K562 (cell line): ENCODE results near the gene DCUN1D3. TPM values are rescaled to one million over a fixed set of nuclear protein-coding genes. Genes with fewer than 3 reads are reported as not detected.

Experiments
- ATAC-seq: fragments of 200-7000 bp; cut with Tn5 transposase; 3 replicates; pipeline ENCODE4 v1.9.1; 2020; ENCODE audit warnings: moderate library complexity
- BruUV-seq: library from RNA; stranded (reverse); fragments of 400-500 nt; replicated peaks from 2 replicates; lab custom pipeline; 2021; lab: Mats Ljungman, UMichigan
- CTCF ChIA-PET: fragments of 300-600 bp; formaldehyde crosslinking; extraction: SDS; loops from one replicate; lab custom pipeline; 2021; ENCODE audit warnings: low intra/inter-chr PET ratio; lab: Yijun Ruan, JAX
- POLR2A ChIA-PET: fragments of 300-600, 350-650 bp; sonication (Branson Sonifier 250); formaldehyde crosslinking; extraction: SDS; loops from one replicate; lab custom pipeline; 2021; ENCODE audit warnings: antibody characterized with exemption, inconsistent platforms; lab: Yijun Ruan, JAX
- DNase-seq, 4 experiments: peaks; one replicate each; pipeline versions ENCODE4 v3.0.0 to v3.0.0-alpha.2; 2011 to 2018; ENCODE audit warnings: low spot score in 3 of 4, mixed read lengths in 3 of 4; ENCODE audit errors: extremely low read depth in 1 of 4
- FAIRE-seq: peaks from 2 replicates; lab custom pipeline; 2011; peaks lifted over from hg19 to GRCh38; lab: Jason Lieb, UNC
- H2AFZ ChIP-seq: 2 replicates; pipeline ENCODE4 v1.6.0; 2011; ENCODE audit warnings: low read depth, low read length, control low read depth, inconsistent platforms
- H3K27ac ChIP-seq: fragments of 200-600 bp; 3 replicates; pipeline ENCODE4 v1.8.0; 2011; ENCODE audit warnings: low read depth, mild to moderate bottlenecking, control low read depth, inconsistent platforms, low read length, moderate library complexity, mixed read lengths; ENCODE audit errors: extremely low read depth
- H3K27me3 ChIP-seq, 2 experiments: fragments of 300-600 bp in 1 of 2; 2 replicates in 1 of 2; 3 replicates in 1 of 2; pipeline versions ENCODE4 v1.6.0 to v1.8.0; 2011; ENCODE audit warnings: inconsistent platforms in 2 of 2, low read length in 2 of 2, mild to moderate bottlenecking in 1 of 2, mixed read lengths in 1 of 2, moderate library complexity in 1 of 2; ENCODE audit not compliant: control insufficient read depth in 2 of 2, insufficient read depth in 2 of 2
- H3K36me3 ChIP-seq: fragments of 300-600 bp; 3 replicates; pipeline ENCODE4 v1.8.0; 2011; ENCODE audit warnings: mild to moderate bottlenecking, low read length, inconsistent platforms; ENCODE audit not compliant: control insufficient read depth, insufficient read depth
- H3K4me1 ChIP-seq, 2 experiments: fragments of 200-600 bp in 1 of 2; replicated peaks in 1 of 2; 2 replicates in 1 of 2; 3 replicates in 1 of 2; pipeline versions ENCODE4 v1.5.1 to v1.8.0; 2011; ENCODE audit warnings: inconsistent platforms in 2 of 2, low read length in 2 of 2, mild to moderate bottlenecking in 1 of 2, mixed read lengths in 1 of 2, moderate library complexity in 1 of 2; ENCODE audit not compliant: control insufficient read depth in 2 of 2, insufficient read depth in 2 of 2
- H3K4me2 ChIP-seq: 2 replicates; pipeline ENCODE4 v1.6.1; 2011; ENCODE audit warnings: low read length, control low read depth, inconsistent platforms, mixed read lengths; ENCODE audit not compliant: insufficient read depth
- H3K4me3 ChIP-seq: fragments of 200-600 bp; sonication (generic), shearing (Covaris generic); 2 replicates; pipeline ENCODE4 v1.5.1; 2016; ENCODE audit warnings: control low read depth, inconsistent platforms
- H3K79me2 ChIP-seq: fragments of 200-600 bp; 3 replicates; pipeline ENCODE4 v1.8.0; 2011; ENCODE audit warnings: low read length, inconsistent platforms; ENCODE audit not compliant: control insufficient read depth, insufficient read depth
- H3K9ac ChIP-seq, 2 experiments: 2 replicates each; pipeline versions ENCODE4 v1.6.0 to v1.6.1; 2011; ENCODE audit warnings: low read depth in 2 of 2, low read length in 2 of 2, control low read depth in 1 of 2, inconsistent platforms in 1 of 2, mild to moderate bottlenecking in 1 of 2, mixed read lengths in 1 of 2; ENCODE audit not compliant: insufficient read depth in 1 of 2
- H3K9me1 ChIP-seq: one replicate; pipeline ENCODE4 v1.6.0; 2011; ENCODE audit warnings: inconsistent platforms, mild to moderate bottlenecking, low read length, moderate library complexity; ENCODE audit not compliant: control insufficient read depth, insufficient read depth
- H3K9me3 ChIP-seq: replicated peaks from 2 replicates; pipeline ENCODE4 v1.5.1; 2011; ENCODE audit warnings: low read depth, low read length, inconsistent platforms; ENCODE audit not compliant: control insufficient read depth, insufficient read depth
- H4K20me1 ChIP-seq: replicated peaks from 2 replicates; pipeline ENCODE4 v1.6.1; 2011; ENCODE audit warnings: low read length, inconsistent platforms, mixed read lengths; ENCODE audit not compliant: control insufficient read depth, insufficient read depth
- EGR1 ChIP-seq: fragments of 450-650 bp; conservative IDR thresholded peaks from 2 replicates; pipeline ENCODE4 v1.6.1; 2017; ENCODE audit warnings: mild to moderate bottlenecking
- MAZ ChIP-seq, 2 experiments: fragments of 450-650 bp in 1 of 2; sonication (generic) in 1 of 2; formaldehyde crosslinking; IDR thresholded peaks in 1 of 2; conservative IDR thresholded peaks in 1 of 2; 2 replicates each; pipeline versions ENCODE4 v1.4.0 to v1.5.0; 2020; ENCODE audit warnings: mild to moderate bottlenecking in 1 of 2, missing genetic modification reagents in 1 of 2
- MNT ChIP-seq, 2 experiments: fragments of 450-650 bp; conservative IDR thresholded peaks; 2 replicates each; pipeline ENCODE4 v1.6.1; 2017; ENCODE audit warnings: mild to moderate bottlenecking in 2 of 2, moderate library complexity in 2 of 2
- MTF1 ChIP-seq: fragments of 250-450 bp; sonication (Bioruptor Pico); IDR thresholded peaks from 2 replicates; pipeline ENCODE4 v1.9.0; 2021; ENCODE audit warnings: moderate library complexity, mild to moderate bottlenecking, inconsistent platforms, borderline replicate concordance
- MYC ChIP-seq, 2 experiments: fragments of 250-450 bp in 1 of 2; sonication (Bioruptor Pico) in 1 of 2; IDR thresholded peaks; 2 replicates each; pipeline versions ENCODE4 v1.5.1 to v1.6.1; 2012 to 2021; ENCODE audit warnings: low read depth in 2 of 2, borderline replicate concordance in 1 of 2, improper control_type of control experiment in 1 of 2, low read length in 1 of 2, mild to moderate bottlenecking in 1 of 2, moderate library complexity in 1 of 2
- ZBTB17 ChIP-seq: fragments of 450-650 bp; formaldehyde crosslinking; IDR thresholded peaks from 2 replicates; pipeline ENCODE4 v1.4.0; 2020; ENCODE audit warnings: mild to moderate bottlenecking
- ZBTB7A ChIP-seq: IDR thresholded peaks from 2 replicates; pipeline ENCODE4 v1.6.1; 2011; ENCODE audit warnings: low read depth, mild to moderate bottlenecking, low read length, moderate library complexity, borderline replicate concordance; ENCODE audit not compliant: control insufficient read depth
- ZNF780A ChIP-seq: fragments of 250-450 bp; sonication (Bioruptor Pico); IDR thresholded peaks from 2 replicates; pipeline ENCODE4 v1.5.0; 2021; ENCODE audit warnings: mild to moderate bottlenecking
- WGBS: fragments of 100-300 bp; shearing (Covaris generic); methylation state at CpG from one replicate; pipeline ENCODE4 v1.1.6; 2016; ENCODE audit warnings: low coverage, mixed read lengths; ENCODE audit not compliant: insufficient coverage; ENCODE audit errors: missing lambda C conversion rate; 5-methylcytosine and 5-hydroxymethylcytosine counted together
- in situ Hi-C: fragments of 300-500 bp; cut with MboI; formaldehyde crosslinking; loops from 4 replicates; pipeline ENCODE4 v1.15.0; 2018; ENCODE audit warnings: inconsistent platforms, mixed read lengths
- intact Hi-C: fragments of 100-400 bp; cut with micrococcal nuclease; formaldehyde crosslinking; loops from 2 replicates; pipeline ENCODE4 v1.14.2; 2022
- polyA plus RNA-seq, 8 experiments: library from polyadenylated mRNA; depleted of rRNA in 4 of 8; stranded (reverse) in 5 of 8; unstranded in 3 of 8; fragments of >200 nt; fragmentation: Nextera tagmentation in 2 of 8; fragmentation: Illumina TruSeq in 1 of 8; extraction: Ambion mirVana in 2 of 8; extraction: Trizol in 1 of 8; gene quantifications; 2 replicates each; pipeline versions ENCODE4 v1.2.1 to v1.2.3, GENCODE V29; 2011 to 2014; ENCODE audit warnings: inconsistent platforms in 1 of 8, missing spikeins in 1 of 8
- total RNA-seq, 7 experiments: library from RNA; depleted of rRNA in 6 of 7; stranded (reverse); fragments of >200 nt in 6 of 7; fragmentation: Illumina TruSeq in 2 of 7; extraction: Trizol in 2 of 7; gene quantifications; 2 replicates each; pipeline versions ENCODE4 v1.2.1 to v1.2.3, GENCODE V29; 2011 to 2021; ENCODE audit warnings: low replicate concordance in 1 of 7
- TF ChIP-seq, protein P1 (sequence below): sonication (generic); formaldehyde crosslinking; IDR thresholded peaks from 2 replicates; pipeline ENCODE4 v1.8.1; 2023; ENCODE audit warnings: mild to moderate bottlenecking, missing genetic modification reagents, moderate library complexity
- TF ChIP-seq, protein P2 (sequence below): fragments of 450-650 bp; IDR thresholded peaks from 2 replicates; pipeline ENCODE4 v1.6.1; 2018; ENCODE audit not compliant: partially characterized antibody

The DCUN1D3 gene
- total and polyA plus RNA-seq, 9 of the 15 experiments (the other 6 are each of a cell fraction or from before 2014, with no cell fraction given) = 1.0 to 4.7 (median 2.2) TPM

- TF ChIP-seq, protein P1, sequence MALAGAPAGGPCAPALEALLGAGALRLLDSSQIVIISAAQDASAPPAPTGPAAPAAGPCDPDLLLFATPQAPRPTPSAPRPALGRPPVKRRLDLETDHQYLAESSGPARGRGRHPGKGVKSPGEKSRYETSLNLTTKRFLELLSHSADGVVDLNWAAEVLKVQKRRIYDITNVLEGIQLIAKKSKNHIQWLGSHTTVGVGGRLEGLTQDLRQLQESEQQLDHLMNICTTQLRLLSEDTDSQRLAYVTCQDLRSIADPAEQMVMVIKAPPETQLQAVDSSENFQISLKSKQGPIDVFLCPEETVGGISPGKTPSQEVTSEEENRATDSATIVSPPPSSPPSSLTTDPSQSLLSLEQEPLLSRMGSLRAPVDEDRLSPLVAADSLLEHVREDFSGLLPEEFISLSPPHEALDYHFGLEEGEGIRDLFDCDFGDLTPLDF (CRISPR knock-in tag) = 0 out of 2 replicates have a peak, but pooled peaks have one; percentile 21
- TF ChIP-seq MNT (conservative IDR thresholded peaks at IDR 0.05) = no peak
Measured at GRCh38 chr16:20901068-20901435, 894 bp upstream of the DCUN1D3 start (continued).

DNA sequence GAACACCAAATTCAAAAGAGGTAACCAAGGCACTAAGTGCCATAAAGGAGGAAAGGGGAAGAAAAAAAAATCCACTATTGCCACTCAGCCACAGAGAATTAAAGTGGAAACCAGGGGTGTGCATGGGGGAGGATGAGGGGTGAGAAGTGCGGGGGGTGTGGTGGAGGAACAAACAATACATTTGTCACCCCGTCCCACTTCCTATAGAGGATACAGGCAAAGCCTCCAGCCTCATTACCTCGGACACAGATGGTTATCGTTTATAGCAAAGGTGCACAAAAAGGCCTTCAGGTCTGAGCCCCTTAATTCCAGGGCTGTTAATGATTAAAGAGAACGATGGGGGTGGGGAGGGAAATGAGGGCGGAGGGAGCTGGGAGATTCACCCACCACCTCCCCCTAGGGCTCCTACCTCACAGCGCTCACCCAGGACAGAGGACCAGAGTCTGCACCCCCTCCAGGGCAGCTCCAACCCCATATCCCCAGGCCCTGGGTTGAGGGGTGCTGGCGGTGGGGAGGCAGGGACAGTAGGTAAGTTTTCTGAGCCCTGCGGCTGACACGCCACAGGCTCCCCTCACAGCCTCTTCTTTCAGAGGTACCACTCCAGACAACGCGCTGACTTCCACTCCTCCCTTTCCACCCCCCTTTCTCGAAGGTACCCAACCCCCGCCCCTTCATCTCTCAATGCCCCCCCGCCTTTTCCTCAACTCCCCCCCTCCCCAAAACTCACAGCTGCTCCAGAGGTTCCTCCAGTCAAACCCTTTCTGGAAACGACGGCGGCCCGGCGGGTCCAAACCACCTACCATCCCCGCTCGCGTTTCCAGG, 470 bp downstream of the DCUN1D3 start:
- Histone ChIP-seq H3K9me3 (no peaks in the 10 kb centered on the region), H3K9ac (peak overlapping the region; percentile 60 to 94), H3K27me3 (no peaks in the 10 kb centered on the region), H2AFZ (peak overlapping the region; percentile 92), H4K20me1 (no peaks in the 10 kb centered on the region), H3K27ac (peak overlapping the region; percentile 92; the same call in 2 of the 3 replicates), H3K4me3 (peak overlapping the region; percentile 85), H3K4me2 (peak overlapping the region; percentile 88), H3K36me3 (peaks cover 18% of the 10 kb centered on the region; the same call in 1 of the 3 replicates), H3K9me1 (no peaks in the 10 kb centered on the region), H3K79me2 (peaks cover 44% of the 10 kb centered on the region), H3K4me1 (peaks cover 30 to 43% of the 10 kb centered on the region in 2 experiments)
- FAIRE-seq = peak; percentile 54
- intact Hi-C loops = loop anchor here (5.0 kb wide), 2 partner anchors 47 to 48 kb away; no protein-coding TSS in a partner anchor
- 4% methylated on average over 16 of the region's 23 CpGs for WGBS
- peak; percentile 1; the same call in 2 of the 3 replicates for ATAC-seq
- peak in 2 of 4 experiments; percentile 28 to 37 for DNase-seq
- POLR2A ChIA-PET = interaction anchor here (0.6 to 2.5 kb wide), 13 partner anchors 9 to 648 kb away, joined by 3 to 19 read pairs (median 4); partner anchors contain the start of gene ACSM3
- CTCF ChIA-PET = interaction anchor here (0.7 kb wide), 1 partner anchor 165 kb away, joined by 3 read pairs; no protein-coding TSS in a partner anchor
- BruUV-seq = TSS peak; percentile 55
- in situ Hi-C loops = no loop called here
- TF ChIP-seq MTF1 (CRISPR knock-in tag) (no peak), ZBTB17 (CRISPR knock-in tag) (0 out of 2 replicates have a peak, but pooled peaks have one; percentile 44), MAZ (CRISPR knock-in tag; conservative IDR thresholded peaks at IDR 0.05 in 1 of 2, IDR thresholded peaks at IDR 0.05 in 1 of 2) (peak in 1 of 2 experiments; percentile 30; a peak in 3 of 4 replicates), MYC (IDR thresholded peaks at IDR 0.05; ENCODE audit: low read depth, low read length) (0 out of 2 replicates have a peak, but pooled peaks have one; percentile 21), MYC (CRISPR knock-in tag; IDR thresholded peaks at IDR 0.05; ENCODE audit: borderline replicate concordance, low read depth) (no peak), EGR1 (peak; percentile 46), ZBTB7A (no peak; the same call in 1 of the 2 replicates), ZNF780A (CRISPR knock-in tag) (no peak)
- TF ChIP-seq, protein P2, sequence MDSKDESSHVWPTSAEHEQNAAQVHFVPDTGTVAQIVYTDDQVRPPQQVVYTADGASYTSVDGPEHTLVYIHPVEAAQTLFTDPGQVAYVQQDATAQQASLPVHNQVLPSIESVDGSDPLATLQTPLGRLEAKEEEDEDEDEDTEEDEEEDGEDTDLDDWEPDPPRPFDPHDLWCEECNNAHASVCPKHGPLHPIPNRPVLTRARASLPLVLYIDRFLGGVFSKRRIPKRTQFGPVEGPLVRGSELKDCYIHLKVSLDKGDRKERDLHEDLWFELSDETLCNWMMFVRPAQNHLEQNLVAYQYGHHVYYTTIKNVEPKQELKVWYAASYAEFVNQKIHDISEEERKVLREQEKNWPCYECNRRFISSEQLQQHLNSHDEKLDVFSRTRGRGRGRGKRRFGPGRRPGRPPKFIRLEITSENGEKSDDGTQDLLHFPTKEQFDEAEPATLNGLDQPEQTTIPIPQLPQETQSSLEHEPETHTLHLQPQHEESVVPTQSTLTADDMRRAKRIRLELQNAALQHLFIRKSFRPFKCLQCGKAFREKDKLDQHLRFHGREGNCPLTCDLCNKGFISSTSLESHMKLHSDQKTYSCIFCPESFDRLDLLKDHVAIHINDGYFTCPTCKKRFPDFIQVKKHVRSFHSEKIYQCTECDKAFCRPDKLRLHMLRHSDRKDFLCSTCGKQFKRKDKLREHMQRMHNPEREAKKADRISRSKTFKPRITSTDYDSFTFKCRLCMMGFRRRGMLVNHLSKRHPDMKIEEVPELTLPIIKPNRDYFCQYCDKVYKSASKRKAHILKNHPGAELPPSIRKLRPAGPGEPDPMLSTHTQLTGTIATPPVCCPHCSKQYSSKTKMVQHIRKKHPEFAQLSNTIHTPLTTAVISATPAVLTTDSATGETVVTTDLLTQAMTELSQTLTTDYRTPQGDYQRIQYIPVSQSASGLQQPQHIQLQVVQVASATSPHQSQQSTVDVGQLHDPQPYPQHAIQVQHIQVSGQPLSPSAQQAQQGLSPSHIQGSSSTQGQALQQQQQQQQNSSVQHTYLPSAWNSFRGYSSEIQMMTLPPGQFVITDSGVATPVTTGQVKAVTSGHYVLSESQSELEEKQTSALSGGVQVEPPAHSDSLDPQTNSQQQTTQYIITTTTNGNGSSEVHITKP = no peak
